ENCODE data around the gene ADCYAP1R1. TPM values are rescaled to one million over a fixed set of nuclear protein-coding genes. Genes with fewer than 3 reads are reported as not detected.

The ADCYAP1R1 gene
- total RNA-seq, 1 experiment from 2014 or later = 8.9 TPM

GRCh38 chr7:31109751-31110150, 57.6 kb downstream of the ADCYAP1R1 start:
- TF ChIP-seq CTCF (conservative IDR thresholded peaks at IDR 0.05) = no peak
- Histone ChIP-seq H3K14ac (ENCODE audit: insufficient read depth, low read length) (no peak overlapping the region), H3T11ph (ENCODE audit: low read length) (no peak overlapping the region), H2BK20ac (ENCODE audit: low read depth, low read length, poor library complexity, severe bottlenecking) (no peak overlapping the region), H3K23ac (ENCODE audit: insufficient read length, low read depth, low read length) (no peak overlapping the region), H3K4me2 (ENCODE audit: insufficient read depth, insufficient read length, low read length) (no peak overlapping the region), H3K23me2 (ENCODE audit: insufficient read length, low read depth, low read length, poor library complexity, severe bottlenecking) (no peaks in the 10 kb centered on the region), H2BK15ac (ENCODE audit: low read depth, low read length) (no peak overlapping the region), H2AFZ (ENCODE audit: low read length) (no peak overlapping the region), H4K5ac (ENCODE audit: insufficient read length, low read depth, low read length) (no peak overlapping the region), H3K79me2 (ENCODE audit: insufficient read depth, low read length) (no peaks in the 10 kb centered on the region), H3K18ac (ENCODE audit: insufficient read length, low read depth, low read length) (no peak overlapping the region), H3K27me3 (ENCODE audit: insufficient read depth, low read length) (no peaks in the 10 kb centered on the region), H3K4ac (ENCODE audit: low read depth, low read length) (no peak overlapping the region), H4K20me1 (ENCODE audit: control insufficient read depth, insufficient read depth, insufficient read length) (no peaks in the 10 kb centered on the region), H3K56ac (ENCODE audit: insufficient read length, low read depth, low read length) (no peak overlapping the region), H4K8ac (replicated peaks; ENCODE audit: insufficient read length, low read depth, low read length) (no peak overlapping the region), H4K91ac (ENCODE audit: insufficient read length, low read depth, low read length) (no peak overlapping the region), H2BK12ac (ENCODE audit: insufficient read length, low read depth, low read length) (no peak overlapping the region), H3K4me1 (ENCODE audit: insufficient read depth, low read length) (no peaks in the 10 kb centered on the region), H3K9me3 (ENCODE audit: control insufficient read depth, low read depth, low read length) (no peaks in the 10 kb centered on the region), H3K79me1 (ENCODE audit: insufficient read depth, low read depth, low read length, poor library complexity, severe bottlenecking) (no peaks in the 10 kb centered on the region), H3K27ac (ENCODE audit: insufficient read length, low read depth, low read length) (no peak overlapping the region), H2BK120ac (ENCODE audit: low read depth, low read length, poor library complexity, severe bottlenecking) (no peak overlapping the region), H2BK5ac (ENCODE audit: insufficient read length, low read length) (no peak overlapping the region), H2AK5ac (ENCODE audit: insufficient read length, low read length) (no peak overlapping the region), H3K9ac (ENCODE audit: extremely low read depth, insufficient read length, low read length) (no peak overlapping the region)
- Mint-ChIP-seq H3K4me3 (no peak overlapping the region), H3K27ac (no peak overlapping the region), H3K27me3 (ENCODE audit: low read depth) (peaks cover 11% of the 10 kb centered on the region), H3K9me3 (no peaks in the 10 kb centered on the region), H3K4me1 (peaks cover 3 to 9% of the 10 kb centered on the region in 2 experiments; a peak in 2 of 4 replicates), H3K36me3 (ENCODE audit: insufficient read depth in 1 of 3, low read depth in 3 of 3) (no peaks in the 10 kb centered on the region; a peak in 1 of 7 replicates)
- DNase-seq = no peak
- no CpG with 5 or more reads among the region's 3 CpGs for WGBS (ENCODE audit: extremely low coverage, insufficient read length, low lambda C conversion rate)
